Skeletal muscle tissue (tissue), 4 donors: Measurements from ENCODE around the gene RPL41. TPM values are rescaled to one million over a fixed set of nuclear protein-coding genes. Genes with fewer than 3 reads are reported as not detected.
"Not testable (repeated sequence)": the region's sequence is repeated elsewhere in the genome, so short reads cannot be mapped to it uniquely, and the experiment has no call there.

Source experiments
- H3K27ac ChIP-seq: one replicate; pipeline ENCODE4 v1.7.0; 2013; ENCODE audit warnings: mild to moderate bottlenecking, low read depth, low read length, inconsistent platforms
- H3K27me3 ChIP-seq, 3 donors: one replicate each; pipeline ENCODE4 v1.7.0; 2013; ENCODE audit warnings: low read length in 3 of 3; ENCODE audit not compliant: control insufficient read depth in 3 of 3, insufficient read depth in 3 of 3
- H3K36me3 ChIP-seq, 3 donors: one replicate each; pipeline ENCODE4 v1.7.0; 2013; ENCODE audit warnings: low read length in 3 of 3; ENCODE audit not compliant: control insufficient read depth in 3 of 3, insufficient read depth in 3 of 3
- H3K4me1 ChIP-seq, 3 donors: one replicate each; pipeline ENCODE4 v1.7.0; 2013; ENCODE audit warnings: low read length in 3 of 3, mild to moderate bottlenecking in 3 of 3; ENCODE audit not compliant: control insufficient read depth in 3 of 3, insufficient read depth in 3 of 3
- H3K4me3 ChIP-seq, 3 donors: one replicate each; pipeline ENCODE4 v1.7.0; 2013; ENCODE audit warnings: low read length in 3 of 3
- H3K9ac ChIP-seq, 3 donors: one replicate each; pipeline ENCODE4 v1.7.0; 2013; ENCODE audit warnings: low read length in 3 of 3, mild to moderate bottlenecking in 3 of 3, moderate library complexity in 2 of 3, low read depth in 1 of 3
- H3K9me3 ChIP-seq, 3 donors: one replicate each; pipeline ENCODE4 v1.7.0; 2013; ENCODE audit warnings: low read length in 3 of 3; ENCODE audit not compliant: control insufficient read depth in 3 of 3
- total RNA-seq: library from RNA; depleted of rRNA; stranded (reverse); fragments of >200 nt; gene quantifications from one replicate; pipeline ENCODE4 v1.2.3, GENCODE V29; 2014
- donor health status: Osteomylitis.

The RPL41 gene
- total RNA-seq, 1 donor from 2014 or later: 4,392 TPM

DNA sequence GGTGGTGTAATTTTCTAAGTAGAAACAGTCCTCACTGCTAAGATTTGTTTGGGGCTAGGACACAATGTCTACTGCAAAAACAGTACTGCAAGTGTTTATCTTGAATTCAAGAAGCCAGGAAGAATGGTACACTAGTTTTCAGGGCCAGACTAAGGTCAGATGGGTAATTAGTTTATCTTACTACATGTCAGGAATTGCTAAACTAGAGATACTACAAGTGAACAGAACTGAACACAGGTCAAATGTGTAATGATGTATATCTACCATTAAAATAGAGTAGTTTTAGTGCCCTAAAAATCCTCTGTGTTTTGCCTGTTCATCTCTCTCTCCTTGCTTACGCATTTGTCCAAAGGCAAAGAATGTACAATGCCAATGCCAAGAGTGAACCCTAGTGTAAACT lies 2.3 kb upstream of the RPL41 start:
- Histone ChIP-seq H3K4me1 (peaks cover 10 to 18% (median 16%) of the 10 kb centered on the region in 3 donors), H3K27ac (no peak overlapping the region), H3K27me3 (no peaks in the 10 kb centered on the region), H3K36me3 (peaks cover 28 to 49% (median 43%) of the 10 kb centered on the region in 3 donors), H3K9me3 (no peaks in the 10 kb centered on the region), H3K4me3 (no peak overlapping the region), H3K9ac (no peak overlapping the region)

DNA sequence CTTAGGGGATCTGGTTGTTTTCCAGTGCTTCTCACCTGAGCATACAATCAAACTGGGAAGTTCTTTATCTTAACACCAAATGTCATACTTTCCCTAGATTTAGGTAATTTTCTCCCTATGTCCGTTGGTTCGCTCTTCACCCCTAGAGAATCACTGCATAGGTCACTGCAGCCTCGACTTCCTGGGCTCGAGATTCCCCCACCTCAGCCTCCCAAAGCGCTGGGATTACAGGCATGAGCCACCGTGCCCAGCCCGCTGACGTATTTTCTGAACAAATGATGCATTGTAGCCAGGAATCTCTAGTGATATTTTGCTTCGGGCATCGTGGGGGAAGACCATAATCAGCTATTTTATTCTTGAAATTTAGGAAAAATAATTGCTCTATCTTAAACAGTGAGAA lies 1.1 kb upstream of the RPL41 start:
- Histone ChIP-seq H3K36me3 (peaks cover 18 to 36% (median 33%) of the 10 kb centered on the region in 3 donors), H3K4me3 (peak overlapping the region; percentile 89 to 94 (median 94)), H3K27me3 (no peaks in the 10 kb centered on the region), H3K9ac (peak overlapping the region; percentile 95 to 97 (median 97)), H3K9me3 (no peaks in the 10 kb centered on the region), H3K27ac (peak overlapping the region; percentile 94), H3K4me1 (peaks cover 20 to 30% (median 29%) of the 10 kb centered on the region in 3 donors)

DNA sequence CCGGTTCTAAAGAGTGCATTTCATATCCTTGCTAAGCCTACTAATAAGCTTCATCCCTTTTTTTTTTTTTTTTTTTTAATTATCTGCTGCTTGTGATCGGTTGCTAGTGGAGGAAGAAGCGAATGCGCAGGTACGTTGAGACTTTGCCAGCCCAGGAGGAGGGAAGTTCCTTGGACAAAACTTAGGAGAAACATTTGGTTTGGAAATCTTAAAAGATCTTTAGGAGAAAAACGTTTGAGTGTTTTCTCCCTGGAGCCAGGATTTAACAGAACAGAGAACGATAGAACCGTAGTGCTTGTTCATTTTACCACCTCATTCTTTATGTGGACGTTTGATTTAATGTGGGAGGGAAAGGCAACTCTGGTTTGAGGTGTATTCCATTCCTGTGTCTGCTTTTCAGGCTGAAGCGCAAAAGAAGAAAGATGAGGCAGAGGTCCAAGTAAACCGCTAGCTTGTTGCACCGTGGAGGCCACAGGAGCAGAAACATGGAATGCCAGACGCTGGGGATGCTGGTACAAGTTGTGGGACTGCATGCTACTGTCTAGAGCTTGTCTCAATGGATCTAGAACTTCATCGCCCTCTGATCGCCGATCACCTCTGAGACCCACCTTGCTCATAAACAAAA lies 761 bp downstream of the RPL41 start:
- Histone ChIP-seq H3K4me3 (peak overlapping the region; percentile 94 to 97 (median 94)), H3K4me1 (peaks cover 39 to 49% (median 47%) of the 10 kb centered on the region in 3 donors)

DNA sequence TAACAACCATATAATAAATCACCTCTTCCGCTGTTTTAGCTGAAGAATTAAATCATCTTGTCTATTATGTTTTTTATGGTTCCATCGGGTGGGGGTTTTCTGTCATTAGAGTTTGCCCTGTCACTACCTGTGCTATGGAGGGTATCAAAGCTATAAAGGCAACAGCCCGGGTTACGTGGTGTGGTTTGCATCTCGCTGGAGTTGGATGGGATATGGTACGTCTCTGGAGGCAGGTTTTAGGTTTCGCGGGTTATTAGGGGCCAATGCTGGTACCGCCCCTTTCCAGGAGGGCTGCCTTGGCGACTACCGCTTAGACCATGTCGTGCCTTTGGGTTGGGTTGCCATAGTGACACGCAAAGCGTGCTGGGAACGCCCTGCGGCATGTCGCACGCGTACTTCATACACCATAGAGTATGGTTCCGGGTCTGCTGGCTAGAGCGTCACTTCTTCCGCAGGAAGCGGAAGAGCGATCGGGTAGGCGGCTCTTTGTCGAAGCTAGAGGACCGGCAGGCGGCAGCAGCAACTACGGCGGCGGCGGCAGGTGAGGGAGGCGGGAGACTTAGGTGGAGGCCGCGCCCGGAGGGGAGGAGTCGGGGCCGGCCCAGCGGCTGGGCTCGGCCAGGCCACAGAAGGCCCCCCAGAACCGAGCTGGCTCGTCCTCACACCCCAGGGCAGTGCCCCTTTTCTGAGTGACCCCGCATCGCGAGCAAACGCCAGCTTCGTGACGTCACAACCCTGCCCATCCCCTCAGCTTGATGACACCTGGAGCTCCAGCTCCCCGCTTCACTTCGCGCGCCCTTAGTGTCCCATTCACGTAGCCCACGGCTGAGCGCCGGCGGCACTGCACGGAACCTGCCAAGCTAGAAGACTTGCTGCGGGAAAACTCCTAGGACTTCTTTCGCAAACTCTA lies 1.6 kb downstream of the RPL41 start, which contains the start of gene ZC3H10:
Gene ZC3H10 (plus strand): TSS at position 489 of the 910 bp plus-strand sequence. CDS start 2,297 bp downstream, outside the sequence.
- Histone ChIP-seq H3K9me3 (no peaks in the 10 kb centered on the region), H3K27me3 (no peaks in the 10 kb centered on the region), H3K4me1 (peaks cover 47 to 57% (median 56%) of the 10 kb centered on the region in 3 donors), H3K27ac (peak within 1 kb of the TSS; percentile 94), H3K4me3 (peak within 1 kb of the TSS; percentile 94 to 97 (median 96)), H3K36me3 (peaks cover 11 to 28% (median 21%) of the 10 kb centered on the region in 3 donors), H3K9ac (peak within 1 kb of the TSS; percentile 95 to 97 (median 97))

More for the DNA sequence above, 761 bp downstream of the RPL41 start:
- H3K27me3 ChIP-seq, H3K9me3 ChIP-seq: not testable (repeated sequence)
- H3K36me3 ChIP-seq: peaks cover 15 to 34% (median 29%) of the 10 kb centered on the region in 3 donors
- H3K9ac ChIP-seq: peak overlapping the region; percentile 95 to 97 (median 97)
- H3K27ac ChIP-seq: peak overlapping the region; percentile 94

DNA sequence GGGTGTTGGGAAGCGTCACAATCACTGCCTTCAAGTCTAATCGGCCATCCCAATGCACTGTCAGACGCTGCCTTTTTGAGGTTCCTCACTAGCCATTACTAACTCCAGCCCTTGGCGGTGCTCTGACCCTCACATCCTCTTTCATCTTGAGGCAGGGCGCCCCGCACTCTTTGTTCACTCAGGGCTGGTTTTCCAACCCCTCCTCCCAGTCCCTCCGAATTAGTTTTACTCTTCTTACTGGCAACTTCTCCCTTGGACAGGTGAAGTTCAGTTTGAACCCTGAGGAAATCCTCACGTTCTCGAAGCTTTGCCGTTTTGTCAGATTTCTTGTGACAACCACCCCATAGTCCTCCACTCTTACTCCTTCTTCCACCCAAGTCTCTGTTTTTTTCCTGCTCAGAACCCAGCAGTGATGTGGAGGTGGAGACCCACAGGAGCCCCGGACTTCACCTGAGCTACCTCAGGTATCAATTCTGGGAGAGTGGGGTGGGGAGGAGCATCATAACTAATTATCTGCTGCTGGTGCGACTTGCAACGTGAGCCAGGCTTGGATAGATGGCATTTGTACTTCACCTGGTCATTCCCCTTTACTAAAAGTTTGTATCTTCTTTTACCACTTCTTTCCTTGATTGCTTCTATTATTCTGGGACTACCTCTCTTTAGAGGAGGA lies 2.4 kb downstream of the RPL41 start:
- Histone ChIP-seq H3K4me1 (peaks cover 52 to 65% (median 63%) of the 10 kb centered on the region in 3 donors), H3K27me3 (no peaks in the 10 kb centered on the region), H3K9me3 (no peaks in the 10 kb centered on the region), H3K4me3 (peak overlapping the region; percentile 82 to 97 (median 96)), H3K9ac (peak overlapping the region; percentile 80 to 95 (median 94)), H3K36me3 (peaks cover 11 to 20% (median 15%) of the 10 kb centered on the region in 3 donors), H3K27ac (peak overlapping the region; percentile 94)

DNA sequence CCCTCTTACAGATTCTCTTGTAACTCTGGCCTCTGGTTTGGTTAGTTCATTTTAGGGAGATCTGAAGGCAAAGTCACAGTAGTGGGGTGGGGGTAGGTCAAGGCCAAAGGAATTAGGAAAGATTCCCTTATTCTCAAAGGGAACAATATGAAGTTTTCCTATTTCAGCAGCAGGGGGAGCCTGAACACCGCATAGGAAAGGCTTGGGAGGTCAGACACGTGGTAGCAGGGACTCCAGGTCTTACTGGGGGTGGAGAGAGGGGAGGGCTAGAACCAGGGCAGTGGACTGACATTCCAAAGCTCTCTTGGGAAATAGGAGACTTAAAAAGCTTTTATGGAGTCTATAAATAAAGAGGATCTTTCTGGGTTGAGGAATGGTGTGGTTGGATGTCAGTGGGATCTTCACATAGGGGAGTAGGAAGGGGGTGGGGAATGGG lies 2.9 kb downstream of the RPL41 start:
- H3K9ac ChIP-seq: peak overlapping the region; percentile 80 to 95 (median 94)
- H3K27ac ChIP-seq: peak overlapping the region; percentile 94
- peaks cover 57 to 71% (median 68%) of the 10 kb centered on the region in 3 donors for H3K4me1 ChIP-seq
- no peaks in the 10 kb centered on the region for H3K9me3 ChIP-seq
- peak overlapping the region; percentile 82 to 97 (median 96) for H3K4me3 ChIP-seq
- H3K36me3 ChIP-seq: peaks cover 11 to 15% (median 14%) of the 10 kb centered on the region in 3 donors
- no peaks in the 10 kb centered on the region for H3K27me3 ChIP-seq

DNA sequence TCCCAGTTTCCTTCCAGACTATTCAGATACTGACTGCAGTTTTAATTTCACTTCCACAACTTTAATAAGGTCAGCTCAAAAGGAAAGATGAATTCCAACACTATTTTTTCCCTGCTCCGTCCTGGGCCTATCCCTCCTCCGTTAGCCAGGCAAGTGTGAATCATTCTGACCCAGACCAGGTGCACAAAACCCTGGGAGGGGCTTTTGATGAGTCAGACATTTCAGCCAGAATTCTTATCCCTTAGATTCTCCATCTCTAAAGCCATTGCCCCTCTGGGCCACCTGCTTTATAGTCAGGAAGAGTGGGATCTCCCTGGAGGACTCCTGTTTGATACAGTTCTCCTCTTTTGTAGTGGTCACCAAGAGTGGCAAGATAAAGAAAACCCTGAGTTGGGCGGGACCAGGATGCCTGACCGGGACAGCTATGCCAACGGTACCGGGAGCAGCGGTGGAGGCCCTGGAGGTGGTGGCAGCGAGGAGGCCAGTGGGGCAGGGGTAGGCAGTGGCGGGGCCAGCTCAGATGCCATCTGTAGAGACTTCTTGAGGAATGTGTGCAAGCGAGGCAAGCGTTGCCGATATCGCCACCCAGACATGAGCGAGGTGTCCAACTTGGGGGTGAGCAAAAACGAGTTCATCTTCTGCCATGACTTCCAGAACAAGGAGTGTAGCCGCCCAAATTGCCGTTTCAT lies 3.9 kb downstream of the RPL41 start:
- Histone ChIP-seq H3K4me1 (peaks cover 63 to 77% (median 75%) of the 10 kb centered on the region in 3 donors), H3K27ac (peak overlapping the region; percentile 94), H3K36me3 (peaks cover 11 to 15% (median 14%) of the 10 kb centered on the region in 3 donors), H3K9me3 (no peaks in the 10 kb centered on the region), H3K9ac (peak overlapping the region in 2 of 3 donors; percentile 75 to 95), H3K27me3 (no peaks in the 10 kb centered on the region), H3K4me3 (peak overlapping the region; percentile 25 to 56 (median 53))

DNA sequence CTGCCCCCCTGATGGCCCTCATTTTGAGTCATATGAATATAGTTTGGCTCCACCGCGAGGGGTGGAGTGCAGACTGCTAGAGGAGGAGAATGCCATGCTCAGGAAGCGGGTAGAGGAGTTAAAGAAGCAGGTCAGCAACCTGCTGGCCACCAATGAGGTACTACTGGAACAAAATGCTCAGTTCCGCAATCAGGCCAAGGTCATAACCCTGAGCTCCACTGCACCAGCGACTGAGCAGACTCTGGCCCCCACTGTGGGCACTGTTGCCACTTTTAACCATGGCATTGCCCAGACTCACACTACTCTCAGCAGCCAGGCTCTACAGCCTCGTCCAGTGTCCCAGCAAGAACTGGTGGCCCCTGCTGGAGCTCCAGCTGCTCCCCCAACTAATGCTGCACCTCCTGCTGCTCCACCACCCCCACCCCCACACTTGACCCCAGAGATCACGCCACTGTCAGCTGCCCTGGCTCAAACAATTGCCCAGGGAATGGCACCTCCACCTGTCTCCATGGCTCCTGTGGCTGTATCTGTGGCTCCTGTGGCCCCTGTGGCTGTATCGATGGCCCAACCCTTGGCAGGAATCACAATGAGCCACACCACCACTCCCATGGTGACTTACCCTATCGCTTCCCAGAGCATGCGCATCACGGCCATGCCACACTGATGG lies 4.9 kb downstream of the RPL41 start:
- Histone ChIP-seq H3K9me3 (no peaks in the 10 kb centered on the region), H3K4me1 (peaks cover 74 to 86% (median 83%) of the 10 kb centered on the region in 3 donors), H3K9ac (peak overlapping the region; percentile 13 to 75 (median 65)), H3K36me3 (peaks cover 11 to 15% (median 14%) of the 10 kb centered on the region in 3 donors), H3K27ac (peak overlapping the region; percentile 94), H3K27me3 (no peaks in the 10 kb centered on the region), H3K4me3 (peak overlapping the region in 2 of 3 donors; percentile 53 to 56)
